Stomach (tissue), 9 donors: ENCODE results near the gene CNTN4. TPM values are rescaled to one million over a fixed set of nuclear protein-coding genes. Genes with fewer than 3 reads are reported as not detected.

Source experiments
- DNase-seq, 2 donors: peaks; one replicate each; pipeline versions ENCODE4 v3.0.0 to v3.0.0-alpha.2; 2013 to 2019
- H3K27ac ChIP-seq, 5 donors: fragments of 200-600 bp in 4 of 5; sonication (generic) in 4 of 5; one replicate each; pipeline ENCODE4 v1.5.1; 2013 to 2019; ENCODE audit warnings: mild to moderate bottlenecking in 1 of 5, moderate library complexity in 1 of 5
- H3K27me3 ChIP-seq, 3 donors: fragments of 200-600 bp; sonication (generic); one replicate each; pipeline ENCODE4 v1.5.1; 2017 to 2019; ENCODE audit warnings: mixed run types in 1 of 3
- H3K36me3 ChIP-seq, 4 donors: fragments of 200-600 bp; sonication (generic); 1 replicate in 3 of 4; 2 replicates in 1 of 4; pipeline ENCODE4 v1.5.1; 2016 to 2019
- H3K4me1 ChIP-seq, 4 donors: fragments of 200-600 bp; sonication (generic); one replicate each; pipeline ENCODE4 v1.5.1; 2016 to 2019
- H3K4me3 ChIP-seq, 4 donors: fragments of 200-600 bp; sonication (generic) in 3 of 4; one replicate each; pipeline ENCODE4 v1.5.1; 2016 to 2019; ENCODE audit warnings: mild to moderate bottlenecking in 1 of 4
- H3K9me3 ChIP-seq, 4 donors: fragments of 200-600 bp; sonication (generic); one replicate each; pipeline ENCODE4 v1.5.1; 2016 to 2019
- EP300 ChIP-seq: sonication (generic); formaldehyde crosslinking; IDR thresholded peaks from one replicate; pipeline ENCODE4 v1.6.1; 2017; ENCODE audit warnings: antibody characterized with exemption
- POLR2A ChIP-seq, 4 donors: fragments of 450-650 bp; IDR thresholded peaks; one replicate each; pipeline ENCODE4 v1.6.1; 2016; ENCODE audit warnings: antibody characterized with exemption in 4 of 4, control low read depth in 2 of 4, mild to moderate bottlenecking in 1 of 4, moderate library complexity in 1 of 4
- POLR2AphosphoS5 ChIP-seq, 3 donors: sonication (generic); formaldehyde crosslinking; IDR thresholded peaks; one replicate each; pipeline ENCODE4 v1.6.1; 2016; ENCODE audit warnings: antibody characterized with exemption in 3 of 3
- WGBS, 5 donors: extraction: QIAGEN DNeasy Blood & Tissue Kit in 3 of 5; methylation state at CpG; one replicate each; pipeline versions ENCODE4 v1.1.5 to v1.1.7; 2013 to 2018; 5-methylcytosine and 5-hydroxymethylcytosine counted together
- intact Hi-C: fragments of 100-400 bp; cut with DNase I; formaldehyde crosslinking; loops from one replicate; pipeline ENCODE4 v1.15.1; 2023; ENCODE audit warnings: low total_unique reads
- polyA plus RNA-seq, 3 donors: library from polyadenylated mRNA; stranded (reverse); fragments of 200-250 nt; gene quantifications; one replicate each; pipeline ENCODE4 v1.2.3, GENCODE V29; 2013
- total RNA-seq, 5 donors: library from RNA; depleted of rRNA; stranded (reverse); fragments of >200 nt; gene quantifications; one replicate each; pipeline versions ENCODE4 v1.1.0 to v1.2.3, GENCODE V29; 2014 to 2016
- TF ChIP-seq, protein P1 (sequence below), 7 experiments: fragments of 450-650 bp in 4 of 7; fragments of 200-600 bp in 3 of 7; sonication (generic) in 3 of 7; IDR thresholded peaks; one replicate each; pipeline ENCODE4 v1.5.1; 2016 to 2019; ENCODE audit warnings: antibody characterized with exemption in 7 of 7, control low read depth in 2 of 7, mild to moderate bottlenecking in 1 of 7
- donor health status: healthy with polysubstance abuse.
- donor health status: Bipolar disorder and iron deficiency.
- donor health status: healthy.

CNTN4 gene
- total and polyA plus RNA-seq, 8 donors, result 0.45 to 97.0 (median 5.6) TPM

DNA sequence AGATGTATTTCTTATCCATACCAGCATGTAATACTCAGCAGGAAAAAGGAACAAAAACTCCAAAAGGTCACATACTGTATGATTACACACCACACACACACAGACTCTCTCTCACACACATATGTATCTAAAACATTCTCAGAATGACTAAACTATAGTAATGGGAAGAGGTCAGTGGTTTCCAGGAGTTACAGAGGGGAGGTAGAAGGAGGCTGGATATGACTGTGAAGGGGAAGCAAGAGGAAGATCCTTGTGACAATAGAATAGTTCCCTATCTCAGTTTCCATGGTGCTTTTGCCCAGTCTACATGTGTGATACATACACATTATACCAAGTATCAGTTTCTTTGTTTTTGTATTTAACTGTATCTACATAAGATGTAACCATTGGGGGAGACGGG lies 821.4 kb downstream of the CNTN4 start:
- 81 to 93% (median 90%) methylated on average over 1 of the region's 1 CpG for WGBS, 5 donors
- Histone ChIP-seq H3K4me1 (no peaks in the 10 kb centered on the region), H3K27ac (no peak overlapping the region), H3K36me3 (no peaks in the 10 kb centered on the region), H3K27me3 (no peaks in the 10 kb centered on the region), H3K9me3 (peaks cover 0 to 7% (median 0%) of the 10 kb centered on the region in 4 donors), H3K4me3 (no peak overlapping the region)
- intact Hi-C loops, result no loop called here
- TF ChIP-seq POLR2A (IDR thresholded peaks at IDR 0.05) (no peak), POLR2AphosphoS5 (IDR thresholded peaks at IDR 0.05) (no peak), EP300 (no peak)
- TF ChIP-seq, protein P1, sequence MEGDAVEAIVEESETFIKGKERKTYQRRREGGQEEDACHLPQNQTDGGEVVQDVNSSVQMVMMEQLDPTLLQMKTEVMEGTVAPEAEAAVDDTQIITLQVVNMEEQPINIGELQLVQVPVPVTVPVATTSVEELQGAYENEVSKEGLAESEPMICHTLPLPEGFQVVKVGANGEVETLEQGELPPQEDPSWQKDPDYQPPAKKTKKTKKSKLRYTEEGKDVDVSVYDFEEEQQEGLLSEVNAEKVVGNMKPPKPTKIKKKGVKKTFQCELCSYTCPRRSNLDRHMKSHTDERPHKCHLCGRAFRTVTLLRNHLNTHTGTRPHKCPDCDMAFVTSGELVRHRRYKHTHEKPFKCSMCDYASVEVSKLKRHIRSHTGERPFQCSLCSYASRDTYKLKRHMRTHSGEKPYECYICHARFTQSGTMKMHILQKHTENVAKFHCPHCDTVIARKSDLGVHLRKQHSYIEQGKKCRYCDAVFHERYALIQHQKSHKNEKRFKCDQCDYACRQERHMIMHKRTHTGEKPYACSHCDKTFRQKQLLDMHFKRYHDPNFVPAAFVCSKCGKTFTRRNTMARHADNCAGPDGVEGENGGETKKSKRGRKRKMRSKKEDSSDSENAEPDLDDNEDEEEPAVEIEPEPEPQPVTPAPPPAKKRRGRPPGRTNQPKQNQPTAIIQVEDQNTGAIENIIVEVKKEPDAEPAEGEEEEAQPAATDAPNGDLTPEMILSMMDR (IDR thresholded peaks at IDR 0.05), result no peak
- DNase-seq, result no peak

DNA sequence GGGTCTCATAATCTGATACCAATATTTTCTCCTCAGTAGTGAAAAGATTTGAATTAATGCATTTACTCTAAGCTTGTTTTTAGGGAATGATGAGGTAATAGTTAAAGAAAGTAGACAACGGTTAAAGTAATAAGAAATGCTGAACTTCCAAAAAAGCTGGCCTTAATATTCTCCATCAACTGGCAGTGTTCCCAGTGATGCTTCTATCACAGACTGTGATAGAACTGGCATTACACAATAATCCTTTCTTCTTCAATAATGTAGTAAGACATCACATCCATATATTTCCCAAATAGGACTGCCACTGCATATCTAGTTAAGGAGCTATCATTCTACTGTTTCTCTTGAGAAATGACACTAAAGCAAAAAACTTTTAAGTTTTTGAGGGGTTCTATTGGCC lies 822.8 kb downstream of the CNTN4 start:
- Histone ChIP-seq H3K9me3 (peaks cover 0 to 7% (median 0%) of the 10 kb centered on the region in 4 donors), H3K4me1 (no peaks in the 10 kb centered on the region), H3K4me3 (no peak overlapping the region), H3K36me3 (no peaks in the 10 kb centered on the region), H3K27ac (no peak overlapping the region), H3K27me3 (no peaks in the 10 kb centered on the region)
- DNase-seq, result peak in 1 of 2 donors; percentile 17
- intact Hi-C loops, result no loop called here
- TF ChIP-seq POLR2A (IDR thresholded peaks at IDR 0.05), result no peak
- no peak for TF ChIP-seq EP300
- no peak for TF ChIP-seq POLR2AphosphoS5 (IDR thresholded peaks at IDR 0.05)
- TF ChIP-seq, protein P1 (IDR thresholded peaks at IDR 0.05), result no peak
- 52 to 81% (median 71%) methylated on average over 1 of the region's 1 CpG for WGBS, 5 donors

DNA sequence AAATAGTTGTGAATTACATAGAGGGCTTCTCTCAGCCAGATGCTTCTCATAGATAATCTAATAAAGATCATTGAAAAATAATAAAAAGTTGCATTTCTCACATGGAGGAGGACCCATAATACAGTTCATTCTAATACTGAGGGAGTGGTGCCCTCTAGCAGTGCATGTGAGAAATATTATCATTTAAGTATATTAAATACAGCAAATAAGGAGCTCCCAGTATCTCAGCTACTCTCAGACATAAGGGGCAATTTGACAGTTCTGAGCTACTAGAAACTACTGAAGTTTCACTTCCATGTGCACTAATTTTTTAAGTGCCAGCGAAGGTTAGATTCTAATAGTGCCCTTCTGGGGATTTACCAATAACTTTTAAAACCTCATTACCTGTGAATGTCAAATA lies 823.2 kb downstream of the CNTN4 start:
- no peaks in the 10 kb centered on the region for H3K27me3 ChIP-seq
- TF ChIP-seq POLR2AphosphoS5 (IDR thresholded peaks at IDR 0.05), result no peak
- TF ChIP-seq, protein P1 (IDR thresholded peaks at IDR 0.05), result peak in 1 of 7 experiments; percentile 12
- no peak overlapping the region for H3K27ac ChIP-seq
- H3K4me3 ChIP-seq, result no peak overlapping the region
- intact Hi-C loops, result no loop called here
- H3K36me3 ChIP-seq, result no peaks in the 10 kb centered on the region
- DNase-seq, result peak in 1 of 2 donors; percentile 70
- peaks cover 0 to 7% (median 0%) of the 10 kb centered on the region in 4 donors for H3K9me3 ChIP-seq
- WGBS, 5 donors, result 68 to 86% (median 76%) methylated on average over 1 of the region's 1 CpG
- no peaks in the 10 kb centered on the region for H3K4me1 ChIP-seq

DNA sequence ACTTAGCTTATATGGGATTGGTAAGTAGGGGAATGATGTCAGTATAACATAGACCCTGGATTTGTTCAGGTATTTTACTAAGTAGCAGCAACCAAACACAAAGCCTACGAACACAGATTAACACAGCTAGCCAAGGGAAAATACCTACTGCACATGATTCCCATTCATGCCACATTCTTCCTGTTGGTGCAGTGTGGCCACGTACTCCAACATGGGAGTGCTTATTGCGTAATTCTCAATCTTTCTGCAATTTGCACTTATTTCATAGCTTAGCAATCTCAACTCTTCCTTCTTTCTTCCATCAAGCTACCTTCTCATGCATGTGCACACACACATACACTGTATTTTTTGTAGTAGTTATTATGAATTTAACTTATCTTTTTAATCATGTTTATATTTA lies 824.7 kb downstream of the CNTN4 start:
- intact Hi-C loops, result no loop called here
- no peak for DNase-seq
- Histone ChIP-seq H3K4me3 (no peak overlapping the region), H3K27ac (no peak overlapping the region), H3K9me3 (no peaks in the 10 kb centered on the region), H3K27me3 (no peaks in the 10 kb centered on the region), H3K4me1 (no peaks in the 10 kb centered on the region), H3K36me3 (no peaks in the 10 kb centered on the region)
- TF ChIP-seq EP300 (no peak), POLR2AphosphoS5 (IDR thresholded peaks at IDR 0.05) (no peak), POLR2A (IDR thresholded peaks at IDR 0.05) (no peak)
- TF ChIP-seq, protein P1 (IDR thresholded peaks at IDR 0.05), result no peak
- 39 to 55% (median 44%) methylated on average over 3 of the region's 3 CpGs for WGBS, 5 donors
